ENCODE results near the gene RXYLT1.

RXYLT1 gene

DNA sequence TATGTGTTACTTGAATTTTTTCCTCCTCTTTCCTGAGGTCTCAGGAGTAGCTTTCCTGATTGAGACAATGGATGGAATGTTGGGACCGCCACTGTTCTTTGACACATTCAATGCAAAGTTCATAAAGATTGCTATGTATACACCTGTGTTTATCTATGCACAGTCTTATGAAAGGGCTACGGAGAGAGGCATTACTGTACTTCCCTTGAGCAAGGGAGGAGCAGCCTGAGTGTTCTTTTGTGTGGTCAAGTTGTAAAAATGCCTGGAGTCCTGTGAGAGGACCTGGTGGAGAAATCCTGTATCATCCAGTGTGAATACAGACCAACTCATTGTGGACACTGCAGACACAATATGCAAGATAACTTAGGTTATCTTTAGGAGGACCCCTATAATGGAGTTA is 66.0 kb downstream of the RXYLT1 start:
- Histone ChIP-seq H3K27ac (ENCODE audit: low read length, poor library complexity, severe bottlenecking) (no peak overlapping the region), H3K4me3 (ENCODE audit: insufficient read depth in 1 of 2, low read depth in 1 of 2, low read length in 2 of 2) (peak overlapping the region in 1 of 2 experiments; percentile 100), H3K18ac (ENCODE audit: low read depth in 1 of 2, low read length in 2 of 2) (no peak overlapping the region), H3K23ac (ENCODE audit: low read length in 2 of 2) (no peak overlapping the region), H3K9me3 (ENCODE audit: control insufficient read depth, low read length) (no peaks in the 10 kb centered on the region), H3K9ac (ENCODE audit: low read length) (peak overlapping the region; percentile 100), H4K91ac (ENCODE audit: low read length) (no peak overlapping the region), H2BK12ac (ENCODE audit: low read length in 2 of 2) (no peak overlapping the region), H2BK15ac (ENCODE audit: low read depth, poor library complexity, severe bottlenecking) (no peak overlapping the region), H2BK5ac (ENCODE audit: low read depth, low read length, poor library complexity, severe bottlenecking) (no peak overlapping the region), H3K14ac (ENCODE audit: low read length in 2 of 2) (no peak overlapping the region), H2BK120ac (ENCODE audit: low read depth, low read length) (no peak overlapping the region), H3K4me2 (ENCODE audit: low read length, poor library complexity, severe bottlenecking) (peak overlapping the region; percentile 81), H3K36me3 (ENCODE audit: control insufficient read depth in 1 of 2, insufficient read depth in 2 of 2, low read depth in 1 of 2, low read length in 2 of 2) (peaks cover 0 to 7% of the 10 kb centered on the region in 2 experiments), H3K27me3 (ENCODE audit: control insufficient read depth in 1 of 2, insufficient read depth in 1 of 2, low read length in 2 of 2) (no peaks in the 10 kb centered on the region), H2AFZ (ENCODE audit: low read depth, low read length) (no peak overlapping the region), H3K4ac (ENCODE audit: low read depth in 1 of 2, low read length in 2 of 2) (no peak overlapping the region), H3K79me1 (replicated peaks; ENCODE audit: low read length, poor library complexity, severe bottlenecking) (no peaks in the 10 kb centered on the region), H2AK5ac (ENCODE audit: low read length, severe bottlenecking) (no peak overlapping the region), H3K4me1 (ENCODE audit: control insufficient read depth, insufficient read depth, low read depth, low read length) (peaks cover 5% of the 10 kb centered on the region), H4K8ac (ENCODE audit: low read length) (no peak overlapping the region)
- 44% methylated on average over 2 of the region's 2 CpGs for WGBS
- peak; percentile 54 for DNase-seq

- Histone ChIP-seq H3K79me1 (replicated peaks; ENCODE audit: low read length, poor library complexity, severe bottlenecking) (no peaks in the 10 kb centered on the region), H3K4ac (ENCODE audit: low read depth in 1 of 2, low read length in 2 of 2) (no peak overlapping the region), H3K14ac (ENCODE audit: low read length in 2 of 2) (no peak overlapping the region), H3K23ac (ENCODE audit: low read length in 2 of 2) (peak overlapping the region in 1 of 2 experiments; percentile 34), H2AFZ (ENCODE audit: low read depth, low read length) (no peak overlapping the region), H2BK5ac (ENCODE audit: low read depth, low read length, poor library complexity, severe bottlenecking) (no peak overlapping the region), H2BK120ac (ENCODE audit: low read depth, low read length) (no peak overlapping the region), H3K4me3 (ENCODE audit: insufficient read depth in 1 of 2, low read depth in 1 of 2, low read length in 2 of 2) (peak overlapping the region; percentile 40 to 100), H3K18ac (ENCODE audit: low read depth in 1 of 2, low read length in 2 of 2) (peak overlapping the region in 1 of 2 experiments; percentile 17), H3K27me3 (ENCODE audit: control insufficient read depth in 1 of 2, insufficient read depth in 1 of 2, low read length in 2 of 2) (no peaks in the 10 kb centered on the region), H2BK15ac (ENCODE audit: low read depth, poor library complexity, severe bottlenecking) (no peak overlapping the region), H3K9ac (ENCODE audit: low read length) (peak overlapping the region; percentile 100), H2BK12ac (ENCODE audit: low read length in 2 of 2) (no peak overlapping the region), H3K4me1 (ENCODE audit: control insufficient read depth, insufficient read depth, low read depth, low read length) (peaks cover 5% of the 10 kb centered on the region), H4K8ac (ENCODE audit: low read length) (no peak overlapping the region), H3K36me3 (ENCODE audit: control insufficient read depth in 1 of 2, insufficient read depth in 2 of 2, low read depth in 1 of 2, low read length in 2 of 2) (peaks cover 0 to 7% of the 10 kb centered on the region in 2 experiments), H3K9me3 (ENCODE audit: control insufficient read depth, low read length) (no peaks in the 10 kb centered on the region), H2AK5ac (ENCODE audit: low read length, severe bottlenecking) (peak overlapping the region; percentile 82), H4K91ac (ENCODE audit: low read length) (no peak overlapping the region), H3K27ac (ENCODE audit: low read length, poor library complexity, severe bottlenecking) (peak overlapping the region; percentile 31), H3K4me2 (ENCODE audit: low read length, poor library complexity, severe bottlenecking) (peak overlapping the region; percentile 81)
- DNase-seq = no peak
- 83% methylated on average over 6 of the region's 6 CpGs for WGBS
Measured at GRCh38 chr12:63846238-63846967, 66.7 kb downstream of the RXYLT1 start.

GRCh38 chr12:63848450-63848849 is 68.7 kb downstream of the RXYLT1 start:
- no peak for DNase-seq
- no peak overlapping the region for H3K4ac ChIP-seq (ENCODE audit: low read depth in 1 of 2, low read length in 2 of 2)
- H4K91ac ChIP-seq (ENCODE audit: low read length) = no peak overlapping the region
- no peaks in the 10 kb centered on the region for H3K9me3 ChIP-seq (ENCODE audit: control insufficient read depth, low read length)
- peak overlapping the region in 1 of 2 experiments; percentile 71 for H3K4me3 ChIP-seq (ENCODE audit: insufficient read depth in 1 of 2, low read depth in 1 of 2, low read length in 2 of 2)
- H3K4me2 ChIP-seq (ENCODE audit: low read length, poor library complexity, severe bottlenecking) = peak overlapping the region; percentile 25
- H3K4me1 ChIP-seq (ENCODE audit: control insufficient read depth, insufficient read depth, low read depth, low read length) = peaks cover 6% of the 10 kb centered on the region
- WGBS = 85% methylated on average over 2 of the region's 4 CpGs
- H3K27me3 ChIP-seq (ENCODE audit: control insufficient read depth in 1 of 2, insufficient read depth in 1 of 2, low read length in 2 of 2) = no peaks in the 10 kb centered on the region
- H2BK12ac ChIP-seq (ENCODE audit: low read length in 2 of 2) = no peak overlapping the region
- H2BK120ac ChIP-seq (ENCODE audit: low read depth, low read length) = no peak overlapping the region
- no peak overlapping the region for H3K14ac ChIP-seq (ENCODE audit: low read length in 2 of 2)
- H3K23ac ChIP-seq (ENCODE audit: low read length in 2 of 2) = no peak overlapping the region
- H2BK5ac ChIP-seq (ENCODE audit: low read depth, low read length, poor library complexity, severe bottlenecking) = no peak overlapping the region
- H3K9ac ChIP-seq (ENCODE audit: low read length) = peak overlapping the region; percentile 53
- H2BK15ac ChIP-seq (ENCODE audit: low read depth, poor library complexity, severe bottlenecking) = no peak overlapping the region
- H4K8ac ChIP-seq (ENCODE audit: low read length) = no peak overlapping the region
- H3K18ac ChIP-seq (ENCODE audit: low read depth in 1 of 2, low read length in 2 of 2) = no peak overlapping the region
- H3K27ac ChIP-seq (ENCODE audit: low read length, poor library complexity, severe bottlenecking) = no peak overlapping the region
- H3K36me3 ChIP-seq (ENCODE audit: control insufficient read depth in 1 of 2, insufficient read depth in 2 of 2, low read depth in 1 of 2, low read length in 2 of 2) = peaks cover 6 to 20% of the 10 kb centered on the region in 2 experiments
- no peaks in the 10 kb centered on the region for H3K79me1 ChIP-seq (replicated peaks; ENCODE audit: low read length, poor library complexity, severe bottlenecking)
- H2AFZ ChIP-seq (ENCODE audit: low read depth, low read length) = no peak overlapping the region
- H2AK5ac ChIP-seq (ENCODE audit: low read length, severe bottlenecking) = no peak overlapping the region

DNA sequence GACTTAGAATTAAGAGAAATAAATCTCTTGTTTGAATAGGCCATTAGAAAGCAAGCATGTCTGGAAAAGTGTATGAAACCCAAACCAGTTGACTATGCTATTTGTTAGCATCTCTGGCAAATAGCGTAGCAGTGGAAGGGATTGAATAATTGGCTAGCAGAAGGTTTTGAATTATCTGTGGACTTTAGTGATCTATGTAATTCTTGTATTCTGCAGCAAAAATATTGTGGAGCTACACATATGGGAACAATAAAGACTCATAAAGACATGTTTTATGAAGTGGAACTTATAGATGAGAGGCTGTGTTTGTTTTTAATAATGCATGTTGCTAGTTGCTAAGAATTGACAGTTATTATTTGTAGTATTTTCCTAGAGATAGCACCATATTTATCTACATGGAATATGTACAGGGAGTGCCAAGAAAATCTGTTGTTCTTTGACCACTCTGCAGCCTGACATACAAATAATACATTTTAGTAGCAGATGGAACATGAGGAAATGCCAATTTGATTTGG is 69.5 kb downstream of the RXYLT1 start:
- Histone ChIP-seq H3K36me3 (ENCODE audit: control insufficient read depth in 1 of 2, insufficient read depth in 2 of 2, low read depth in 1 of 2, low read length in 2 of 2) (peaks cover 6 to 23% of the 10 kb centered on the region in 2 experiments), H3K18ac (ENCODE audit: low read depth in 1 of 2, low read length in 2 of 2) (no peak overlapping the region), H4K91ac (ENCODE audit: low read length) (no peak overlapping the region), H3K27me3 (ENCODE audit: control insufficient read depth in 1 of 2, insufficient read depth in 1 of 2, low read length in 2 of 2) (no peaks in the 10 kb centered on the region), H2BK5ac (ENCODE audit: low read depth, low read length, poor library complexity, severe bottlenecking) (no peak overlapping the region), H3K23ac (ENCODE audit: low read length in 2 of 2) (no peak overlapping the region), H2BK12ac (ENCODE audit: low read length in 2 of 2) (no peak overlapping the region), H3K9ac (ENCODE audit: low read length) (peak overlapping the region; percentile 53), H3K79me1 (replicated peaks; ENCODE audit: low read length, poor library complexity, severe bottlenecking) (no peaks in the 10 kb centered on the region), H2BK15ac (ENCODE audit: low read depth, poor library complexity, severe bottlenecking) (no peak overlapping the region), H3K9me3 (ENCODE audit: control insufficient read depth, low read length) (no peaks in the 10 kb centered on the region), H3K27ac (ENCODE audit: low read length, poor library complexity, severe bottlenecking) (no peak overlapping the region), H3K14ac (ENCODE audit: low read length in 2 of 2) (no peak overlapping the region), H2AK5ac (ENCODE audit: low read length, severe bottlenecking) (no peak overlapping the region), H3K4me3 (ENCODE audit: insufficient read depth in 1 of 2, low read depth in 1 of 2, low read length in 2 of 2) (peak overlapping the region in 1 of 2 experiments; percentile 71), H2AFZ (ENCODE audit: low read depth, low read length) (no peak overlapping the region), H4K8ac (ENCODE audit: low read length) (no peak overlapping the region), H3K4me1 (ENCODE audit: control insufficient read depth, insufficient read depth, low read depth, low read length) (peaks cover 6% of the 10 kb centered on the region), H2BK120ac (ENCODE audit: low read depth, low read length) (no peak overlapping the region), H3K4me2 (ENCODE audit: low read length, poor library complexity, severe bottlenecking) (no peak overlapping the region), H3K4ac (ENCODE audit: low read depth in 1 of 2, low read length in 2 of 2) (no peak overlapping the region)
- 100% methylated on average over 1 of the region's 1 CpG for WGBS
- DNase-seq = no peak

Measured in mesenchymal stem cell (in vitro differentiated cells and primary cell).